ENCODE data around the gene LMX1A. TPM values are rescaled to one million over a fixed set of nuclear protein-coding genes. Genes with fewer than 3 reads are reported as not detected.

The LMX1A gene
- total RNA-seq, 6 donors from 2014 or later, result 0.33 to 0.67 TPM; not detected in 4

GRCh38 chr1:165381745-165382505 lies 25.4 kb upstream of the LMX1A start:
- H3K36me3 ChIP-seq, result no peaks in the 10 kb centered on the region
- TF ChIP-seq CTCF (IDR thresholded peaks at IDR 0.05) (no peak), POLR2A (IDR thresholded peaks at IDR 0.05) (no peak), POLR2AphosphoS5 (IDR thresholded peaks at IDR 0.05) (no peak), EP300 (IDR thresholded peaks at IDR 0.05) (no peak)
- no peak for DNase-seq
- H3K4me1 ChIP-seq, result peaks cover 0 to 2% (median 1%) of the 10 kb centered on the region in 4 donors
- ATAC-seq (ENCODE audit: low FRiP score in 2 of 2), result no peak
- no peaks in the 10 kb centered on the region for H3K27me3 ChIP-seq
- H3K9me3 ChIP-seq, result no peaks in the 10 kb centered on the region
- no peak overlapping the region for H3K27ac ChIP-seq
- WGBS, 2 donors, result 74 to 87% methylated on average over 6 of the region's 6 CpGs
- H3K4me3 ChIP-seq, result no peak overlapping the region

- Histone ChIP-seq H3K27ac (peak overlapping the region in 3 of 4 donors; percentile 69 to 81 (median 81)), H3K36me3 (no peaks in the 10 kb centered on the region), H3K4me1 (peaks cover 6 to 20% (median 14%) of the 10 kb centered on the region in 4 donors), H3K9me3 (no peaks in the 10 kb centered on the region), H3K4me3 (peak overlapping the region in 3 of 4 donors; percentile 34 to 47 (median 45)), H3K27me3 (peaks cover 0 to 2% (median 0%) of the 10 kb centered on the region in 4 donors)
- WGBS, 2 donors, result 19 to 34% methylated on average over 12 of the region's 12 CpGs
- ATAC-seq (ENCODE audit: low FRiP score in 2 of 2) (no peak), DNase-seq (no peak)
- no peak for TF ChIP-seq EP300 (IDR thresholded peaks at IDR 0.05)
- TF ChIP-seq POLR2A (IDR thresholded peaks at IDR 0.05), result no peak
- TF ChIP-seq CTCF (IDR thresholded peaks at IDR 0.05), result no peak
- no peak for TF ChIP-seq POLR2AphosphoS5 (IDR thresholded peaks at IDR 0.05)
Observed at GRCh38 chr1:165376811-165377311, 20.3 kb upstream of the LMX1A start.

- ATAC-seq (ENCODE audit: low FRiP score in 2 of 2) (peak; percentile 86 to 92), DNase-seq (peak; percentile 61 to 88)
- WGBS, 2 donors, result 0 to 1% methylated on average over 36 to 44 of the region's 46 CpGs
- Histone ChIP-seq H3K36me3 (no peaks in the 10 kb centered on the region), H3K4me3 (peak overlapping the region in 3 of 4 donors; percentile 34 to 47 (median 45)), H3K9me3 (no peaks in the 10 kb centered on the region), H3K4me1 (peaks cover 11 to 23% (median 14%) of the 10 kb centered on the region in 4 donors), H3K27me3 (peaks cover 0 to 2% (median 0%) of the 10 kb centered on the region in 4 donors), H3K27ac (peak overlapping the region; percentile 54 to 81 (median 75))
- no peak for TF ChIP-seq EP300 (IDR thresholded peaks at IDR 0.05)
- TF ChIP-seq POLR2A (IDR thresholded peaks at IDR 0.05), result no peak
- no peak for TF ChIP-seq POLR2AphosphoS5 (IDR thresholded peaks at IDR 0.05)
- TF ChIP-seq CTCF (IDR thresholded peaks at IDR 0.05), result no peak
Observed at GRCh38 chr1:165376041-165376810, 19.7 kb upstream of the LMX1A start.

- H3K9me3 ChIP-seq, result no peaks in the 10 kb centered on the region
- H3K27me3 ChIP-seq, result peaks cover 0 to 2% (median 0%) of the 10 kb centered on the region in 4 donors
- ATAC-seq (ENCODE audit: low FRiP score in 2 of 2) (no peak), DNase-seq (no peak)
- peaks cover 11 to 23% (median 14%) of the 10 kb centered on the region in 4 donors for H3K4me1 ChIP-seq
- peak overlapping the region in 3 of 4 donors; percentile 34 to 47 (median 45) for H3K4me3 ChIP-seq
- no peaks in the 10 kb centered on the region for H3K36me3 ChIP-seq
- TF ChIP-seq CTCF (IDR thresholded peaks at IDR 0.05) (no peak), EP300 (IDR thresholded peaks at IDR 0.05) (no peak), POLR2A (IDR thresholded peaks at IDR 0.05) (no peak), POLR2AphosphoS5 (IDR thresholded peaks at IDR 0.05) (no peak)
- H3K27ac ChIP-seq, result peak overlapping the region; percentile 54 to 81 (median 75)
- 26 to 28% methylated on average over 7 of the region's 7 CpGs for WGBS, 2 donors
Observed at GRCh38 chr1:165375623-165376022, 19.1 kb upstream of the LMX1A start.

Data from upper lobe of left lung (tissue), 6 donors.